Measurements from ENCODE around the gene PHLDB2.

DNA sequence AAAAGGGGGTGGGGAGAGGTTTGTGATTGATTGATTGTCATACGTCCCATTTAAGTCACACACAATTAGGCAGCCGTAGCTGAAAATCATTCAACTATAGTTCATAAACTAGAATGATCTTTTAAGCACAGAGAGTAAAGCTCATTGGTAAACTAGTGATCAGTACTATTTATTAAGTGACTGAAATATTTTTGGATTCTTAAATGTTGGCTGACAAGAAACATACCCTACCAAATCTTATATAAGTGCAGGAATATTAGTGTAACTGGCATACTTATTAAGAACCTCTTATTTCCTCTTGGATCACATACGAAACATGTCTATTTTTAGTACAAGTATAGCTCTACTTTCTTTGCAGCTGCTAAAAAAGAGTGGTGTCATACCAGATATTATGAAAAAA is 111.3 kb downstream of the PHLDB2 start:
- TF ChIP-seq POLR2A (IDR thresholded peaks at IDR 0.05) = no peak
- TF ChIP-seq, protein P1, sequence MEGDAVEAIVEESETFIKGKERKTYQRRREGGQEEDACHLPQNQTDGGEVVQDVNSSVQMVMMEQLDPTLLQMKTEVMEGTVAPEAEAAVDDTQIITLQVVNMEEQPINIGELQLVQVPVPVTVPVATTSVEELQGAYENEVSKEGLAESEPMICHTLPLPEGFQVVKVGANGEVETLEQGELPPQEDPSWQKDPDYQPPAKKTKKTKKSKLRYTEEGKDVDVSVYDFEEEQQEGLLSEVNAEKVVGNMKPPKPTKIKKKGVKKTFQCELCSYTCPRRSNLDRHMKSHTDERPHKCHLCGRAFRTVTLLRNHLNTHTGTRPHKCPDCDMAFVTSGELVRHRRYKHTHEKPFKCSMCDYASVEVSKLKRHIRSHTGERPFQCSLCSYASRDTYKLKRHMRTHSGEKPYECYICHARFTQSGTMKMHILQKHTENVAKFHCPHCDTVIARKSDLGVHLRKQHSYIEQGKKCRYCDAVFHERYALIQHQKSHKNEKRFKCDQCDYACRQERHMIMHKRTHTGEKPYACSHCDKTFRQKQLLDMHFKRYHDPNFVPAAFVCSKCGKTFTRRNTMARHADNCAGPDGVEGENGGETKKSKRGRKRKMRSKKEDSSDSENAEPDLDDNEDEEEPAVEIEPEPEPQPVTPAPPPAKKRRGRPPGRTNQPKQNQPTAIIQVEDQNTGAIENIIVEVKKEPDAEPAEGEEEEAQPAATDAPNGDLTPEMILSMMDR (IDR thresholded peaks at IDR 0.05) = no peak
- TF ChIP-seq EP300 (IDR thresholded peaks at IDR 0.05) = no peak
